Measurements from ENCODE around the gene TBX2.
"Not testable (repeated sequence)": the region's sequence is repeated elsewhere in the genome, so short reads cannot be mapped to it uniquely, and the experiment has no call there.

Gene TBX2

GRCh38 chr17:61440697-61441096 lies 41.1 kb downstream of the TBX2 start:
- no peak for DNase-seq

GRCh38 chr17:61441507-61441906 lies 41.9 kb downstream of the TBX2 start:
- not testable (repeated sequence) for DNase-seq

- DNase-seq = no peak
Observed at GRCh38 chr17:61442136-61442775, 42.6 kb downstream of the TBX2 start.

GRCh38 chr17:61442878-61443474 lies 43.3 kb downstream of the TBX2 start:
- DNase-seq = no peak

GRCh38 chr17:61443475-61443882 lies 43.8 kb downstream of the TBX2 start:
- no peak for DNase-seq

GRCh38 chr17:61444075-61444474 lies 44.4 kb downstream of the TBX2 start:
- no peak for DNase-seq

- DNase-seq = peak; percentile 22
Observed at GRCh38 chr17:61444831-61445230, 45.2 kb downstream of the TBX2 start.

- no peak for DNase-seq
Observed at GRCh38 chr17:61447358-61447757, 47.7 kb downstream of the TBX2 start.

GRCh38 chr17:61448042-61448441 lies 48.4 kb downstream of the TBX2 start:
- no peak for DNase-seq

GRCh38 chr17:61449140-61449539 lies 49.5 kb downstream of the TBX2 start:
- not testable (repeated sequence) for DNase-seq

GRCh38 chr17:61449707-61450640 lies 50.3 kb downstream of the TBX2 start:
- DNase-seq = no peak

GRCh38 chr17:61450641-61451537 lies 51.2 kb downstream of the TBX2 start:
- no peak for DNase-seq

- no peak for DNase-seq
Observed at GRCh38 chr17:61451538-61452300, 52.1 kb downstream of the TBX2 start.

GRCh38 chr17:61452301-61453290 lies 53.0 kb downstream of the TBX2 start, which contains the start of gene TBX4:
TBX4 (plus strand) TSS chr17:61452422; CDS start chr17:61456491, 4,069 bp downstream.
- DNase-seq = no peak

- no peak for DNase-seq
Observed at GRCh38 chr17:61453566-61454380, 54.1 kb downstream of the TBX2 start.

- DNase-seq = no peak
Observed at GRCh38 chr17:61454381-61455323, 55.0 kb downstream of the TBX2 start.

- no peak for DNase-seq
Observed at GRCh38 chr17:61455324-61456060, 55.8 kb downstream of the TBX2 start.

Measured in kidney glomerular epithelial cell (primary cell).